DND-41 (cell line): ENCODE data around the gene TTLL11.

ENCODE experiments used
- ATAC-seq: fragments of 200-7000 bp; cut with Tn5 transposase; 3 replicates; pipeline ENCODE4 v1.9.1; 2021; ENCODE audit warnings: low read depth; ENCODE audit not compliant: insufficient read depth
- DNase-seq: peaks from one replicate; pipeline ENCODE4 v3.0.0-alpha.2; 2020
- H2AFZ ChIP-seq: 2 replicates; pipeline ENCODE4 v1.6.0; 2012; ENCODE audit warnings: low read depth, low read length
- H3K27ac ChIP-seq: 2 replicates; pipeline ENCODE4 v1.5.1; 2012; ENCODE audit warnings: low read length, inconsistent platforms
- H3K27me3 ChIP-seq: fragments of 200-600 bp; sonication (generic); 2 replicates; pipeline ENCODE4 v1.6.0; 2012; ENCODE audit warnings: low read length, mild to moderate bottlenecking, inconsistent platforms; ENCODE audit not compliant: insufficient read depth, poor library complexity
- H3K36me3 ChIP-seq: 2 replicates; pipeline ENCODE4 v1.5.1; 2012; ENCODE audit warnings: low read length, inconsistent platforms; ENCODE audit not compliant: insufficient read depth
- H3K4me1 ChIP-seq: 2 replicates; pipeline ENCODE4 v1.5.1; 2012; ENCODE audit warnings: mild to moderate bottlenecking, low read length; ENCODE audit not compliant: insufficient read depth
- H3K4me2 ChIP-seq: 2 replicates; pipeline ENCODE4 v1.6.0; 2012; ENCODE audit warnings: mild to moderate bottlenecking, moderate library complexity, low read length, inconsistent platforms; ENCODE audit not compliant: insufficient read depth
- H3K4me3 ChIP-seq, 2 experiments: fragments of 200-600 bp in 1 of 2; shearing (Covaris generic) in 1 of 2; 2 replicates each; pipeline ENCODE4 v1.5.1; 2012 to 2016; ENCODE audit warnings: inconsistent platforms in 2 of 2, low read length in 2 of 2, mild to moderate bottlenecking in 2 of 2, low read depth in 1 of 2, moderate library complexity in 1 of 2
- H3K79me2 ChIP-seq: 2 replicates; pipeline ENCODE4 v1.6.0; 2012; ENCODE audit warnings: low read length, inconsistent platforms; ENCODE audit not compliant: insufficient read depth
- H3K9ac ChIP-seq: 2 replicates; pipeline ENCODE4 v1.6.0; 2012; ENCODE audit warnings: low read depth, mild to moderate bottlenecking, inconsistent platforms, low read length, moderate library complexity
- H3K9me3 ChIP-seq: 2 replicates; pipeline ENCODE4 v1.5.1; 2012; ENCODE audit warnings: low read length, moderate library complexity, mild to moderate bottlenecking, inconsistent platforms; ENCODE audit not compliant: insufficient read depth, severe bottlenecking
- H4K20me1 ChIP-seq: 2 replicates; pipeline ENCODE4 v1.6.0; 2012; ENCODE audit warnings: low read length; ENCODE audit not compliant: insufficient read depth
- EZH2 ChIP-seq: IDR thresholded peaks from 3 replicates; pipeline ENCODE4 v1.6.1; 2012; ENCODE audit warnings: borderline replicate concordance, low read depth, mild to moderate bottlenecking, moderate library complexity, low read length, inconsistent platforms; ENCODE audit not compliant: severe bottlenecking
- TF ChIP-seq, protein P1 (sequence below): IDR thresholded peaks from 2 replicates; pipeline ENCODE4 v1.5.1; 2012; ENCODE audit warnings: borderline replicate concordance, low read length, moderate library complexity, mild to moderate bottlenecking; ENCODE audit not compliant: poor library complexity, severe bottlenecking; ENCODE audit errors: extremely low read depth

The TTLL11 gene

DNA sequence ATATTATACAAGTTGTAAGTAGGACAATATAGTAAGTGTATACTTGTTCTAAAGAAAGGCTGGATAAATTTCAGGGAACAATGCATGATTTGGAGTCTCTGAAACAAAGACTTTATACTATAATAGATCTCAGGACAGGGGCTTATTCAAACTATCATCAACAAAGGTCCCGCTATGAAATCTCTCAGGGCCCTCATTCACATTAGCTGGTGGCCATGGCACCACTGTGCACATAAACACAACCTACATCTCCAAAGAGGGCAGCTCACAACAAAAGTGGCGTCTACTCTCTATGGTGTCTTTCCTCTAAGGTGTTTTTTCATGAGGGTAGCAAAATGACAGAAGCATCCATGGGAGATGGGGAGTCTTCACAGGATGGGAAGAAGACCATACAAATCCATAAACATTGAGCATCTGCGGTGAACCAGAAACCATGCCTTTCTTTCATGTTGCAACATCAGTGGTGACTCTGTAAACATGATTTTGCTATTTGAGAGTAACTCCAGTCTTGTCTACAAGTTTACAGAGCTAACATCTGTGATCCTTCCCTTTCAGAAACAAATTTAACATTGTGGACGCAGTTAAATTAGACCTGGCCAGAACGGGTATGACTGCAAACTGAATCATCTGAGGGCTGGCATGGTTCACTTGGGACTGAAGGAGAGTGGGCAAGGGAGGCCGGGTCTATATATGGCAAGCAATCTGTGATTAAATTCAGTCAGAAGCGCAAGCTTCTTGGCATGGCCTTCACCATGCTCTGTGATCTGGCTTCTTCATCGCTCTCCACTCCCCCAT lies 5.5 kb downstream of the TTLL11 start:
- TF ChIP-seq, protein P1, sequence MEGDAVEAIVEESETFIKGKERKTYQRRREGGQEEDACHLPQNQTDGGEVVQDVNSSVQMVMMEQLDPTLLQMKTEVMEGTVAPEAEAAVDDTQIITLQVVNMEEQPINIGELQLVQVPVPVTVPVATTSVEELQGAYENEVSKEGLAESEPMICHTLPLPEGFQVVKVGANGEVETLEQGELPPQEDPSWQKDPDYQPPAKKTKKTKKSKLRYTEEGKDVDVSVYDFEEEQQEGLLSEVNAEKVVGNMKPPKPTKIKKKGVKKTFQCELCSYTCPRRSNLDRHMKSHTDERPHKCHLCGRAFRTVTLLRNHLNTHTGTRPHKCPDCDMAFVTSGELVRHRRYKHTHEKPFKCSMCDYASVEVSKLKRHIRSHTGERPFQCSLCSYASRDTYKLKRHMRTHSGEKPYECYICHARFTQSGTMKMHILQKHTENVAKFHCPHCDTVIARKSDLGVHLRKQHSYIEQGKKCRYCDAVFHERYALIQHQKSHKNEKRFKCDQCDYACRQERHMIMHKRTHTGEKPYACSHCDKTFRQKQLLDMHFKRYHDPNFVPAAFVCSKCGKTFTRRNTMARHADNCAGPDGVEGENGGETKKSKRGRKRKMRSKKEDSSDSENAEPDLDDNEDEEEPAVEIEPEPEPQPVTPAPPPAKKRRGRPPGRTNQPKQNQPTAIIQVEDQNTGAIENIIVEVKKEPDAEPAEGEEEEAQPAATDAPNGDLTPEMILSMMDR, result no peak
- Histone ChIP-seq H3K79me2 (0 out of 2 replicates have a peak, but pooled peaks cover under 1% of the 10 kb centered on the region), H3K9me3 (no peaks in the 10 kb centered on the region), H3K4me2 (no peak overlapping the region), H3K27ac (no peak overlapping the region), H3K27me3 (no peaks in the 10 kb centered on the region), H3K4me3 (no peak overlapping the region), H3K4me1 (peaks cover 17% of the 10 kb centered on the region), H2AFZ (no peak overlapping the region), H3K36me3 (no peaks in the 10 kb centered on the region), H3K9ac (no peak overlapping the region), H4K20me1 (peaks cover 8% of the 10 kb centered on the region; the same call in 1 of the 2 replicates)
- ATAC-seq (no peak), DNase-seq (no peak)

DNA sequence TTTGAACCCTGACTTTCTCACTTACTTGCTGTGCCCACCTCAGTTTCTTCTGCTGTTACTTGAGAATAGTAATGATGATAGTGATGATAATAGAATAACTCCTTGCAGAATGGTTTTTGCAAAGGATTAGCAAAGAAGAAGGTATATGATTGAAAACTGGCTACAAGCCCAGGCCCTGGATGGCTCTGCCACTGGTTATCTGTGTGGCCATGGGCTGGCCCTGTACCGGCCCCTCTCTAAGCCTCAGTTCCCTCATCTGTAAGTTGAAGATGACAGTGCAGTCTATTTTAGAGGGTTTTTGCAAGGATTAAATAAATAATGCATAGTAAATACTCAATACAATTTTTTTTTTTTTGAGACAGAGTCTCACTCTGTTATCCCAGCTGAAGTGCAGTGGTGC lies 6.2 kb downstream of the TTLL11 start:
- Histone ChIP-seq H3K4me2 (no peak overlapping the region), H4K20me1 (peaks cover 8% of the 10 kb centered on the region; the same call in 1 of the 2 replicates), H3K79me2 (no peaks in the 10 kb centered on the region), H3K36me3 (no peaks in the 10 kb centered on the region), H3K9me3 (no peaks in the 10 kb centered on the region), H2AFZ (no peak overlapping the region), H3K9ac (no peak overlapping the region), H3K27ac (no peak overlapping the region), H3K4me3 (no peak overlapping the region), H3K4me1 (peaks cover 11% of the 10 kb centered on the region), H3K27me3 (no peaks in the 10 kb centered on the region)
- TF ChIP-seq, protein P1, result no peak
- TF ChIP-seq EZH2, result no peak
- DNase-seq (no peak), ATAC-seq (no peak)

DNA sequence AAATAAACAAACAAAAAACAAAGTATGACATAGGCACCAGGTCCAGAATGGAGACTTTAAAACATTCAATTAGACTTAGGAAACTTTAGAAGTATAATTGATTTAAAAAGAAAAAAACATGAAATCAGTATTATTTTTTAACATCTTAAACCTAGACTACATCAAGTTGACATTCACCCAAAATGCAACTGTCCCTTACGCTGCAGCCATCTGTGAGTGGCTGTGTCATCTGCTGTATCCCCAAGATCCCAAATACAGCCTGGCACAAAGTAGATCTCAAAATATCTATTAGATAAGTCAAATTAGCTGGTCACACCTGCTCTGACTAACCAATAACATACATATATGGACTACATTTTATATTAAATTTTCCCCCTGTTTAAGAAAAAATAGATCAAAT lies 7.8 kb downstream of the TTLL11 start:
- no peak overlapping the region for H3K9ac ChIP-seq
- H4K20me1 ChIP-seq, result peaks cover 5% of the 10 kb centered on the region; the same call in 1 of the 2 replicates
- H3K79me2 ChIP-seq, result no peaks in the 10 kb centered on the region
- H3K9me3 ChIP-seq, result no peaks in the 10 kb centered on the region
- no peak overlapping the region for H3K4me3 ChIP-seq
- H2AFZ ChIP-seq, result no peak overlapping the region
- no peak for DNase-seq
- no peaks in the 10 kb centered on the region for H3K27me3 ChIP-seq
- no peak overlapping the region for H3K4me2 ChIP-seq
- H3K36me3 ChIP-seq, result no peaks in the 10 kb centered on the region
- no peak for ATAC-seq
- no peak overlapping the region for H3K27ac ChIP-seq
- TF ChIP-seq, protein P1, result no peak
- no peak for TF ChIP-seq EZH2
- no peaks in the 10 kb centered on the region for H3K4me1 ChIP-seq
